8988T (cell line): ENCODE data around the gene AATK.

ENCODE experiments used
- DNase-seq: peaks from one replicate; pipeline ENCODE4 v3.0.0; 2011

The AATK gene

DNA sequence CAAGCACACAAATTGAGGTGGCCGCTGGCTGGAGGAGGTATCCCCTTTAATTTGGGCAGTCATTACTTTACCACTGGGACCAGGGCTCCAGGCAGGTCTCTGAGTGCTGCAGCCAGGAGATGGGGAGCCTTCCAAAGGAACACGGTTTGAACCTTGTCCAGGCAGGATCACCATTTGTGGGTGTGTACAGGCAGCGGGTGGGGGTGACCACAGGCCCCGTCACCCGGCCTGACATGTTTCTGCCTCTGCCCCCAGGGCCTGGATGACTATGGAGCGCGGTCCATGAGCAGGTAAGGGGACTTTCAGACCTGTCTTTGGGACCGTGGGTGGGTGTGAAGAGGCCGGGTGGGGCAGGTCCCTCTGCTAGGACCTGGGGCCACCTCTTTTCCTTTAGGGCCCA is 57.8 kb downstream of the AATK start:
- DNase-seq, result no peak

DNA sequence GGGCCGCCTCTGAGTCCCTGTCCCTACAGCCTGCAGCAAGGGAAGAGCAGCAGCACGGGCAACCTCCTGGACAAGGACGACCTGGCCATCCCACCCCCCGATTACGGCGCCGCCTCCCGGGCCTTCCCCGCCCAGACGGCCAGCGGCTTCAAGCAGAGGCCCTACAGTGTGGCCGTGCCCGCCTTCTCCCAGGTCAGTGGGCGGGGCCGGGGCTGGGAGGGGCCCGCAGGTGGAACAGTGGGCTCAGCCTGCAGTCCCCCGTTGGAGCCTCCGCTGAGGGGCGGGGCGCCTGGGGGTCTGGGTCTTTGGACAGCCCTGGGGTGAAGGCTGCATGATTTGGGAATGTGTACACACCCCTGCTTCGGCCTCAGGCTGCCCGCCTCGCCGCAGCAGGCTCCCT is 59.3 kb downstream of the AATK start:
- no peak for DNase-seq

DNA sequence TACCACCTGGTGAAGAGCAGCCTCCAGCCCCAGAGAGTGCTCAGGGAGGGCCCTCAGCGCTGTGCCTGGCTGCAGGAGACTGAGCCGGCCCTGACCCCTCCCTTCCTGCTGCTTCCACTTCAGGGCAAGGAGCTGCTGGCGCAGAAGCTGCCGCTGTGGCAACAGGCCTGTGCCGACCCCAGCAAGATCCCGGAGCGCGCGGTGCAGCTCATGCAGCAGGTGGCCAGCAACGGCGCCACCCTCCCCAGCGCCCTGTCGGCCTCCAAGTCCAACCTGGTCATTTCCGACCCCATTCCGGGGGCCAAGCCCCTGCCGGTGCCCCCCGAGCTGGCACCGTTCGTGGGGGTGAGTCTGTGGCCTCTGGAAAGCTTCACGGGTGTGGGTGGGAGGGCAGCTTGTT is 62.6 kb downstream of the AATK start:
- no peak for DNase-seq

DNA sequence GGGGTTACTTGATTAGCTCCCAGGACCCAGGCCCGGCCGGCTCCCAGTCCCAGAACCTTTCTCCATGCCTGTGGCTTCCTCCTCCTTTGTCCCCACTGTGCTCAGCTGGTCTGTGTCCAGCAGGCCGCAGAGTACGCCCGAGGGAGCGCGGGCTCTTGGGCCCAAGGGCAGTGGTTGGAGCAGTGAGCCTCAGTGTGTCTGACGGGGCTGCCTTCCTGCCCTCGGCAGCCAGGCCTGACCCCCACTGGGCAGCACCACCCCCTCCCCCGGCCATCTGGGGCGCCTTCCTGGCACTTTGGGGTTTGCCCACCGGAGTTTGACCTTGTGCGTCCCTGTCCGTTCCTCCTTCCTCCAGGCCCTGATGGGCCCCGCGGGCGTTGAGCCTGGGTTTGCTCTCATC is 63.2 kb downstream of the AATK start:
- DNase-seq, result no peak

DNA sequence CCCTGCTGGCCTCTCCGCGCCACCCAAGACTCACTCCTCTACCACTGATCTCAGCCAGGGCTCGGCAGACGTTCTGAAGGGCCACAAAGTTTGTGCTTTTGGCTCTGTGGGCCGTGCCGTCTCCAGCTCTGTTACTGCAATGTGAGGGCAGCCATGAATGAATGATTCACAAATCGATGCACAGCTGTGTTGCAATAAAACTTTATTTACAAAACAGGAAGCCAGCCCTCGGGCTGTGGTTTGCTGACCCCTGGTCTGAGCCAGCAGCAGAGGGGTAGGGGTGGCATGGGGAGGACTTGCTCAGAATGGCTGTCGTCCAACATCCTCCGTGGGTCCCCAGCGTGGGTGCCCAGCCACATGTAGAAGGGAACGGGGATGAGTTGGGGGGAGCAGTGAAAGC is 63.7 kb downstream of the AATK start:
- DNase-seq, result no peak

DNA sequence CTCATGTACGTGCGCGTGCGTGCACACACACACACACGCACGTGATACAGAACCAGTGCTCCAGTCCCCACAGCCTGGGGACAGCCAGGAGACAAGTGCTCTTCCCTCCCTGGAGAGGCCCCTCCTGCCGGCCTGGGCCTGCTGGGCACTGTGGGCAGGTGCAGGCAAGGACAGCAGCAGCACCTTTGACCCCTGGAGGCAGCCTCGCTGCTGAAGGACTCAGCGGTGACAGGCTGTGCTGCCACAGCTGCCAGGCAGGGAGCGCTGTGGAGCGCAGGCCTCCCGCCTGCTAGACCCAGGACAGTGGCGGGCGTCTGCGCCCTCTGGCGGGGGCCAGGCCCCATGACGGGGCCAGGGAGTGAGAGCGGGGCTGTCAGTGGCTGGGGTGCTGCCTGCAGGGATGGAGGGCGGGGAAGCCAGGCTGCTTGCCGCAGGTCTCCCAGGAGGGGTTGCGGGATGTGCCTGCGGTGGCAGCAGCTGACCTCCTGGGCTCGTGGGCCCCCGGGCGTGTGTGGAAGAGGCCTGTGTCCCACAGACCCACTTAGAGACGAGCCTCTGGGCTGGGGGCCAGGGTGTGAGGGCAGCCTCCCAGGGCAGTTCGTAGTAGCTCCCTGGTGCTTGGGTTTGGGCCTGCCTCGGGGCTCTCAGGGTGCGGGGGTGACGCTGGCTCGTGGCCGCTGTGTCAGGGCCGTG is 64.3 kb downstream of the AATK start:
- DNase-seq, result peak; percentile 99

DNA sequence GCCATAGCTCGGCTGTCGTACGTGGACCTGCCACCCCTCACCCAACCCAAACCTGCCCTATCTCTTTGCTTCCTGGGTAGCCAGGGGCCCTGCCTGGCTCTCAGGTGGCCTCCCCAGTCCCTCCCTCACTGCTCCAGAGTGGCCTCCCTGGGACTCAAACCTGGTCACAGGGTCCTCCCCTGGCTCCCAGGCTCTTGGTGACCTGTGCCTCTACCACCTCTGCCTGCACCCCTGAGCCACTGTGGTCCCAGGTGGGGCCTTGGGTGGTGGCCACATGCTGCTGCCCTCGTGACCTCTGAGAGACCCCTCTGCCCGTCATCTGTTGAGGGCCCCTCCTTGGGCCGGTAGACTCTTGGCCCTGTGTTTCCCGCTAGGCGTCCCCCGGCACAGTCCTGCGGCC is 65.4 kb downstream of the AATK start:
- no peak for DNase-seq

DNA sequence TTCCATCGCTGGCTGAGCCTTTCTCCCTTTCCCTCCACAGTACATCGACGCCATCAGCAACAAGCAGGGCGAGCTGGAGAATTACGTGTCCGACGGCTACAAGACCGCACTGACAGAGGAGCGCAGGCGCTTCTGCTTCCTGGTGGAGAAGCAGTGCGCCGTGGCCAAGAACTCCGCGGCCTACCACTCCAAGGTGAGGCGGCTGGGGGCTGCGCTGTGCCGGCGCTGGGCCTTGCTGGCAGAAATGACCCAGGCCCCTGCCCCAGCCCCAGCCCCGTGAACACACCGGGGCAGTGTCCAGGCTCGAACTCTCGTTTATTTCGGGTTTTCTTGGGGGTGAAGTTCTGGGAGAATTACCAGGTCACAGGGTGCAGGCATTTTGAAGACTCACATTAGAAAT is 66.1 kb downstream of the AATK start:
- no peak for DNase-seq

DNA sequence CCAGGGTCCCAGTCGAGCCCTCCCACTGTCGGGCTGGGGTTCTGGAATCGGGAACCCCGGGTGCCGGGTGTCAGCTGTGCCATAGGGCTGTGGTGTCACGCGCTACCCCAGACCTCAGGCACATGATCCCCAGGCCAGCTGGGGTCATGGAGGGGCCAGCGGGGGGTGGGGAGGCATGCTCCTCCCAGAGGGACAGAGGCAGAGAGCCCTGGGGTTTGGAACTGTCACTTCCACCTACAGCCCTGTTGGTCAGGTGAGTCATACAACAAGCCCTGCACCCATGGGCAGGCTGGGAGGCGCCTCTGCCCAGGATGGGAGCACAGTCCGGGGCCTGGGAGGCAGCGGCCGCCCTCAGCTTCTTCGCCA is 68.1 kb downstream of the AATK start:
- DNase-seq, result peak; percentile 71

DNA sequence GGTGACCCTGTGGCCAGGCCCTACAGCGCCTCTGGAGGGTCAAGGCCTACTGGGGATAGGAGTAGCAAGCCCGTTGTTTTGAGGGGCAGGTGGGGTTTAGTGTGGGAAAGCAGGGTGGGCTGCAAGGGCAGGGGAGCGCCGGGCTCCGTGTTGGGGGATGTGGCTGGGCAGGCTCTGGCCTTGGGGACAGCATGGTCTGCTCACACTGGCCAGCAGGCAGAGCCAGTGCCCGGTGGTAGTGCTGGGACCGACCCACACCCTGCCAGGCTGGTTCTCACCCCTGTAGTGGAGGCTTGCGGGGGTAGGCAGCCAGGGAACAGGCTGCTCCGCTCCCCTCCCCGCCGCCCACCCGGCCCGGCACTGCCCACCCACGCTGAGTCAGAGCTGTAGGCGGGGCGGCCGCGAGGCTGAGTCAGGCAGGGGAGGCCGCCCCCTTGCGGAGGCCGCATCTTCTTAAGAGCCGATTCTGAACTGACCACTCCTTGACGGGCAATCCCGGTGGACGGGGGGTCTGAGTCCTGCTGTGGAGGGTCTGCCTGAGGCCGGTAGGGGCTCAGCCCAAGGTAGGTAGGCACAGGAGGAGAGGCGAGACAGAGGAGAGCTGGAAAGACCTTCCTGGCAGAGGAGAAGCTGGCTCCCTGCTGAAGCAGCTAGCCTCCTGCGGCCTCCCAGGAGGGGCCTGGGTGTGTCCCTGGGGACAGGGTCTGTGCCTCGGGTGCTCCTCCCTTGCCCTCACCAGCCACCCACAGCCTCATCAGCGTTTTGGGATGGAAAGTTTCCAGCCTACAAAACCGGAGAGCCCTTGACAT is 68.7 kb downstream of the AATK start:
- DNase-seq, result peak; percentile 85

DNA sequence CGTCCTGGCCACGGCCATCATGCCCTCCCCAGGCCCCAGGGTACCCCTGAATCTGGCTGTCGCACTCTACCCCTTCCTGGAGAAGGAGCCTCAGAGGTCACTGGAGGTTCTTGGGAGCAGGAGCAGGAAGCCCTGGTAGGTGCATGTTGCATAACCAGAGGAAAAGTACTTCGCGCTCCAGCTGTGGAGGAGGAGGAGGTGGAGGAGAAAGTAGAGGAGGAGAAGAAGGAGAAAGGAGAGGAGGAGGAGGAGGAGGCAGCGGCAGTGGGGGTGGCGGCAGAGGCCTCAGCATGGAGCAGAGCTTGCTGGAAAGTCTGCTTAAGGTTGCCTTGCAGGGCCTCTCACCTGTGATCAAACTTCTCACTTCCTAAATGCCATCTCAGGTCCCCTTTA is 69.3 kb downstream of the AATK start:
- no peak for DNase-seq

DNA sequence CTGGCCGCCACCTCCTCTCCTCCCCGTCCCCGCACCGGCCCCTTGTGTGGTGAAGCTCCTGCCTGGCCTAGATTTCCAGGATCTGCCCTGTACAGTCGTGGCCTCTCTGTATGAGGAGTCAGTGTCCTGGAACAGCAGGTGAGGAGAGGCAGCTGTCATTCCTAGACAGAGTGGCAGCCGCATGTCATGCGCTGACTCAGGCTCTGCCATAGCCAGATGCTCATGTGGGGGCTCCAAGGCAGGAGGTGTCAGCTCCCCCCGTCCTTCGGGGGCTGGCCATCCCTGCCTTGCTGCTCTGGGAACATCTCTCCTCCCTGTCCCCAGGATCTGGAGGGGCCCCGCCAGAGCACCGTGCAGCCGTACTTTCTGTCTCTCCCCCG is 70.6 kb downstream of the AATK start:
- DNase-seq, result no peak

DNA sequence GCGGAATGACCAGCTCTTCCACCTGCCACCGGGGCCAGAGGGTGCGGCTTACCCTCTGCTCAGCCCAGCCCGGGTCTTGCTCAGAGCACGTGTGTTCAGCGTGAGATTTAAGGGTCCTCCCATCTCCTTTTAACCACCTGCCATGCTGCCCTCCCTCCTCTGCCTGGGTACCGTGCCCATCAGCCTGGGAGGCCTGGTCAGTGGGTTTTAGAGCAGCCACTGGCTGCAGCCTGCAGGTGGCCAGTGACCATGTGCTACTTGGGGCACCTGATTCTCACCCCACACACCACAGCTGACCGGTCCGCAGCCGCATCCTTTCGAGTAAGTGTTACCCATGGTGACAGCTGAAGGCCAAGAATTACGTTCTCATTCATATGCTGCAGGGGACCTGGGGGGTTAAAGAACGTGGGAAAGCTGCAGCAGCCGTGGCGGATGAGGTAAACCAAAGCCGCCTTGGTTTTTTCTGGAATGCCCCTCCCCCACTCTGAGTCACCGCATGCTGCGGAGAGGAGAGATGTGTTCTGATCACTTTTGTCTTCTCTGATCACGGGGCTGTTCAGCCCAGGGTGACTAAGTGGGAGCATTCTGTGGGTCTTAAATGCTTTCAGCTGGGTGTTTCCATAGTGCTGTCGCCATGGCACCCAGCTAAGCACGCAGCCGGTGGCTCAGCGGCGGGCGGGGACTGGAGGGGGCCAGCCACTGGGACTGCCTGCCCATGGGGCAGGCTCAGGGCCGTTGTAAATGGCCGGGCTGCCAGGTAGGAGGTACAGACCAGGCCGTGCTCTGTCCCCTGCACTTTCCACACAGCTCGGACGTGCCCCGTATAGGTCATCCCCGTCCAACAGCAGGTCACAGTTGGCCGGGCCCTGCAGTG is 71.3 kb downstream of the AATK start:
- no peak for DNase-seq

DNA sequence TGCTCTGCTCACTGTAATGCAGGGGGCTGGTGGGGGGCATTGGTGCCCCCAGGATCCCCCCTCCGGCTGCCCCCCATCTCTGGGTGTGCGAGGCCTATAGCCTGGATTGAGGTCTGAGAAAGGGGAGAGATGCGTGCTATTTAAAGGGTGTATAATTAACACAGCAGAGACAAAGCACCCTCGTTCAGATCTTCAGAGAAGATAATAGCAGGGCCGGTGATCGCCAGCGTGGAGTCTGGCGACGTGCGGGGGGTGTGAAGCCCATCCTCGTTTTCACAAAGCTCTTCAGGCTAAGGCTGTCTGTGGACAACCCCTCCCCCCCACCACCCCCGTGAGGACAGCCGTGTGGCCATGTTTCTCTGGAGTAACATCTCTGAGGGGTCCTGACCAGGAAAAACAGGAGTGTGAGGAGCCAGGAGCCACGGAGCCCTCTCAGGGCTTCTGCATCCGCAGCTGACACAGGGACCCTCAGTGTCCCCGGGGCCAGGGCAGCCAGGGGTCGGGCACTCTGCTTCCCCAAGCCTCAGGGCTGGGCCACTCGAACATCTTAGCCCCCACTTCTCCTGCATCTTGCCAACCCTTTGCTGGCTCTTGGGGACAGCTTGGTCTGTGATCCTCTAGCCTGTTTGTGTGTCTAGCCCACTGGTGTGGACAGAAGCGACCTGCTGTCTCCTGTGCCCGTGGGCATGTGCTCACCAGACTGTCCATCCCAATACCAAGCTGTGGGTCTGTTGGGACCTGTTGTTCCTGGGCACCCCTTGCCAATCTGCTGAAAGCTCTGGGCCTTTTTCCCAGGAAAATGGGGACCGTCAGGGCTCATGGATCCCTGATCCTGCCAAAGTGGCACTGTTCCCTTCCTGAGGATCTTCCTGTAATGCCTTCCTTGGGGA is 72.2 kb downstream of the AATK start:
- DNase-seq, result no peak

DNA sequence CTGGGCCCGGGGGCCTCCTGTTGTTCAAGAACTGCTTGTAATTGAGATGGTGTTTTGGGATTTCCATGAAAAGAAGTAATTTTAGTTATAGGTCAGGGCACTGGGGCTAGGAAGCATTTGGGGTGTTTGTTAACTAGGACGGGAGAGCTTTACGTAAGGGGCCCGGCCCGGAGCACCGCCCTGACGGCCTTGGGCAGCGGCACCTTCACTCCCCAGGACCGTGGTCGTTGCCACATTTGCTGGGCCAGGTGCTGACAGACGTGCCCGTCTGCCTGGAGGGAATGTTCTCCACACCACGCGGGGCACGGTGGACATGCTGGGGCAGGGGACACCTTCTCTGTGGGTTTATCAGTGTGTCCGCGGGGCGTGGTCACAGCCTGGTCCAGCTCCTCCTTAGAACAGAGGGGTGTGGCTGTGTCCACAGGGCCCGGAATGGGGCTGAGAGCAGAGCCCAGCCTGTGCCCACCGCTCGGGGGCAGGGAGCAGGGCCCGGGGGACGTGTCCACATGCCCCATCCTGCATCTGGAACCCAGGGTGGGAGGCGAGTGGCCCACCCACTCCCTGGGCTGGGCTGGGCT is 73.4 kb downstream of the AATK start:
- no peak for DNase-seq

DNA sequence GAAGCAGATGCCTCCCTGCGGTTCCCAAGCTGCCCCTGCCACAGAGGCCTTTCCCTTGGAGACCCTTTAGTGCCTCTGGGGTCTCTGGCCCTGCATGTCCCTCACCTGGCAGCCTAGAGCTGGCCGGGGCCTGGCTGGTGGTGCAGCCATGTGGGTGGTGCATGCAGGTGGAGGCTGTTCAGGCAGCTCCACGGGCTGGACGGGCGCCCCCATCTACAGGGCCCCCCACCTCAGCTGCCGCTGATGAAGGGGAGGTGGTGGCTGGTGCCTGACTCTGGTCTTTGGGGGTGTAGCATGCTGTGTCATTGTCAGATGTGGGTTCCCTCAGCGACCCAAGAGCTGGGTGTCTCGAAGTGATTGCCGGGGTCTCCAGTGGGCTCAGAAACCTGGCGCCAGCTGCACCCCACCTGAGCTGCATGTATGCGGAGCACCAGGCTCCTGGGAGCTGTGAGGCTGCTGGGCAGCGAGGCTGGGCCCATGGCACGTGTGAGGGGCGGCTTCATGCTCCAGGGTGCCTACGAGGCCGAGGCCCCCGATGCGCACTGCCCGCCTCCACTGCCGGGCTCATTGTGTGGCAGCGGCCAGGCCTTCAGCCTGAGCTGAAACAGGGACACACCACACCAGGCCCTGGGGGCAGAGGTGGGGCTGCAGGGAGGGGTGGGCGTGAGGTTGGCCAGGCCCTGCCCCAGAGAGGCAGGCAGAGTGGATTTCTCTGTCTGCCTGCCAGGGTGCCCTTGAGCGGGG is 74.1 kb downstream of the AATK start:
- no peak for DNase-seq

DNA sequence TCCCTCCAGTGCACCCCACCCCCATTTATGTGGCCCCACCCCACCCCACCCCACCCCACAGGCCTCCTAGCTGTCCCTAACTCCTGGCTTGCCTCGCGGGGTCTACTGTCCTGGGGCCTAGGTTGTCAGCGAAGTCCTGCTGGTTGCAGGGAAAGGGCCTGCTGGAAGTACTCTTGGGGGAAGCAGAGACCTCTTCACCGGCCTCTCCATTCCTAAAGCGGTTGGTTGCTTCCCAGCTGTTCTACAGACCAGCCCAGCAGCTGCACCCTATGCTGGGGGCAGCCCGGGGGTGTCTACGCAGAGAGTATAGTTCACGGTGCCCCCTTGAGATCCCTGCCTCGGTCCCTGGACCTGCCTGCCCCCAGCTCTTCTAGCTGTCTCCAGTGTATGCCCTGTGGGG is 74.9 kb downstream of the AATK start:
- DNase-seq, result no peak

DNA sequence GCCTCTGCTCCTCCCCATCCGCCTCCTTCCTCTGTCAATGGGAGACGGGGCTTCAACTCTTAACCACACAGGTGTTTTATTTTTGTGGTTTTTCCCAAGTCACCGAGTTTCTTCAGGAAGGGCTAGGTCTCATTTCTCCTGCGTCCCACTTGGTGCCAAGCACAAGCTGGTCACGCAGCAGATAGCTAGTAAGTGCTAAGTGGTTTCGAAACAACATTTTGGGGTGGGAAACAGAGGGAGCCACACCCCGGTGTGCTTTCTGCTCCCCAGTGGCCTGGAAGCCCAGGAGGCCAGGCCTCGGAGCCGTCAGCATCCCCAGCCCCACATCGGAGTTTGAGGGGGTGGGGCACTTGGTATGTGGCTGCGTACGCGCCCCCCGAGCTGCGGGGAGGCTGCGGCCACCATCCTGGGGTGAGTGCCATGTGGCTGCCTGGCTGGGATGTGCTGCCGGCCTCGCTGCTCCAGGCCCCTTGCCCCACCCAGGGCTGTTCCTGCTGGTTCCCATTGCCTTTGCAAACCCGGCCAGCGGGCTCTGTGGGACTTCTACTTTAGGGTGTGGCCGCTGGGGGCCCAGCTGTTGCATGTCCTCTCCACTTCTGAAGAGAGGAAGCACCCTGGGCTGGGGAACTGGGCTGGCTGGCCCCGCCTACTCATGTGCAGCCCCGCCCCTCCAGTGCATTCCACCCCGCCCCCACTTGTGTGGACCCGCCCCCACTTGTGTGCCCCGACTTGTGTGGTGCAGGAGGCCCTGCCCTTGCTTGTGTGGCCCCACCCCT is 75.5 kb downstream of the AATK start:
- DNase-seq, result peak; percentile 74

DNA sequence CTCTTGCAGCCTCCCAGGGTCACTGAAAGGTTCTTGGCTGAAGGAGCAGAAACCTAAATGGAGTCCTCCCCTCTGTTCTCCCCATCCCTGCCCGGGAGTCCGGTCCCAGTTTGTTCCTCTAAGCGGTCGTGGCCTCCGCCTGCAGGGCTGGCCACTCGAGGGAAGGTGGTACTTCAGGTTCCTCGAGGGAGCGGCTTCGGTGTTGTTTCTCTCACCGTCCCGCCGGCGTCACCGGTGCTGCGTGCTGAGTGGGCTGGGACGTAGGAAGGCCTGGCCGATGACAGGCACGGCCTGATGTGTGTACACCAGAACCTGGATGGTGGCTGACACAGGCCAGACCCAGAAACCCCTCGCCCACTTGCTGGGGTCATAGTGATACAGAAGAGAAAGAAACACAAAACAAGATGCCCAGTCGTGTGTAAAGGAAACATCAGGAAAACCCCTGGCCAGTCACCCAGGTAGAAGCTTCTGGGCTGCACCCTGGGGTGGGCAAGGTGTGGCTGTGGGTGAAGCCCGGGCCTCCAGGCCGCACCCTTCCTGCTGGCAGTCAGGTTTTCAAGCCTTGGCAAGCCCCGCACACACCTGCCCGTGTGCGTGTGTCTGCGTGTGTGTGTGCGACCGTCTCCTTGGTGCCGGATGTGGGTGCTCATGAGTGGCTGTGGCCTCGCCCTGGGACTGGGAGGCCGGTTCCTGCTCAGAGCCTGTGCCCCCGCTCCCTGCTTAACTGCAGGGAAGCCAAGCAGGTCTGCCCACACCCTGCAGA is 79.1 kb downstream of the AATK start:
- DNase-seq, result no peak

DNA sequence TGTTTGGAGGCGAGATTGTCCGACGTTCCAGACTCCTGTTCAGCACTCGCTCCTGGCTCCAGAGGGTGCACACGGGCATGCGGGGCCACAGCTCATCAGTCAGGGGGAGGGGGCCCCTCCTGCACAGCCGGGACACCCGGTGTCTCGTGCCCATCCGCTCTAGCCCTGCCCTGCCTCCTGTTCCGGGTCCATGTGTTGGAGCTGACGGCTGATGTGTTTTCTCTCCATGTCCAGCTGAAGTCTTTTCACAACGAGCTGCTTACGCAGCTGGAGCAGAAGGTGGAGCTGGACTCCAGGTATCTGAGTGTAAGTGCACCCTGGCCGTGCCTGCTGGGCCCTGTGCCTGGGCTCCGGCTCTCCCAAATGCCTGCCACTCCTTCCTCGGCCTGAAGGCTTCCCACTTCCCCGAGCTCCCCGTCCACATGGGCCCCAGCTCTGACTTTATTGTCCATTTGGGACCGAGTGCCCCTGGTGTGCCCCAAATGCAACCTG is 80.6 kb downstream of the AATK start:
- DNase-seq, result no peak
